ENCODE results near the gene SMAP1. TPM values are rescaled to one million over a fixed set of nuclear protein-coding genes. Genes with fewer than 3 reads are reported as not detected.

Gene SMAP1
- total RNA-seq, 1 experiment from 2014 or later: 14.6 TPM

DNA sequence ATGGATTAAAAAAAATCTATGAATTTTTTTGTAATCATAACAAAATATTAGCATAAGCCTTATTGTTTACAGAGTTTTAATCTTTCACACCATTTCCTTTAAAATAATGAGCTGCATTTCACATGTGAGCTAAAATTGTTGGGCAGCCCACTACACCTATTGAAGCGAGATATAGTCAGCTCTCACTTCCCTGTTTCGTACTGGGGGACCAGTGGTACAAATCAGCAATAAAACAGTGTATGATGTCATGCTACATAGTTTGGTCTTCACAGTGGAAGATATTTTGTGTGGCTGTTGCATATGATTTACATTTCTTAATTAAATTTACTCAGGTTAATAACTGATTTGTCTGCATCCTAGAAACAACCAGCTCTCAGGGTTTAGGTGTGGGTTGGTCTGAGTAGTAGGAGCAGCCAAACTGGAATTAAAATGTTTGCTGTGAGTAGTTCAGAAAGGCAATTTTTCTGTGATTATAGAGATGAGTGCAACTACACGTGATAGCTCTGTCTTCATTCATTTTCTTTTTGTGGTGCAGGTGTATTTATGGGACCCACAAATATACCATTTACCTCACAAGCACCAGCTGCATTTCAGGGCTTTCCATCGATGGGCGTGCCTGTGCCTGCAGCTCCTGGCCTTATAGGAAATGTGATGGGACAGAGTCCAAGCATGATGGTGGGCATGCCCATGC is 189.8 kb downstream of the SMAP1 start:
- no peak for DNase-seq (ENCODE audit: low read depth)
- in situ Hi-C loops (cut with HindIII; ENCODE audit: low pct_unique_long_range_greater_than_20kb, low sequenced_read_pairs): no loop called here

DNA sequence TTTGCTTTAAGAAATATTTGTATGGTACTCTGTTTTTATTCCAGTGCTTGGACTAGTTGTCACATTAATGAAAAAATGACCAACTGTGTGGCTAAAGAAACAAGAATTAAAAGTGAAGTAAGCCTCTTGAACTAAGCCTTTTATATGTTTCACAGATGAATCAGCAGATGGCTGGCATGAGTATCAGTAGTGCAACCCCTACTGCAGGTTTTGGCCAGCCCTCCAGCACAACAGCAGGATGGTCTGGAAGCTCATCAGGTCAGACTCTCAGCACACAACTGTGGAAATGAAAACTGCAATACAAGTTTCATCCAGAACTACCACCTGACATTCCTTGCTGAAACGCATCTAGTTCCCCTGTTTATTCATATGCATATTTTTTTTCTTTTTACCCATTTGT is 192.4 kb downstream of the SMAP1 start:
- no peak for DNase-seq (ENCODE audit: low read depth)
- in situ Hi-C loops (cut with HindIII; ENCODE audit: low pct_unique_long_range_greater_than_20kb, low sequenced_read_pairs): no loop called here

DNA sequence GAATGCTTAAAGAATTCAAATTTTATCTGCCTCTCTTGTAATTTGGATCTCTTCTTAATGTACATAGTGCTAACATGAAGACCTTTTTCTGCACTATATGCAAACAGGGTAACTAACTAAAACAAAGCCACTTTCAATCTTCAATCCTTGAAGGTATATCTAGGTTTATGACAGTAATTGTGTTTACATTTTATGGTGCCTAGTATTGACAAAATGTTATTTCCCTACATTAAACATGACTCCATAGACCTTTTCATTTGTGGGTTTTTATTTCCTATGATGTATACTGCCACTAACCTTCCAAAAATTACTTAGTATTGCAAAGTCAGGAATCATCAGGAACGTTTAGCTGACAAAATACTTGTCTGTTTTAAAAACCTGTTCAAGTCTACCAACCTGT is 193.2 kb downstream of the SMAP1 start:
- DNase-seq (ENCODE audit: low read depth): no peak
- in situ Hi-C loops (cut with HindIII; ENCODE audit: low pct_unique_long_range_greater_than_20kb, low sequenced_read_pairs): no loop called here

DNA sequence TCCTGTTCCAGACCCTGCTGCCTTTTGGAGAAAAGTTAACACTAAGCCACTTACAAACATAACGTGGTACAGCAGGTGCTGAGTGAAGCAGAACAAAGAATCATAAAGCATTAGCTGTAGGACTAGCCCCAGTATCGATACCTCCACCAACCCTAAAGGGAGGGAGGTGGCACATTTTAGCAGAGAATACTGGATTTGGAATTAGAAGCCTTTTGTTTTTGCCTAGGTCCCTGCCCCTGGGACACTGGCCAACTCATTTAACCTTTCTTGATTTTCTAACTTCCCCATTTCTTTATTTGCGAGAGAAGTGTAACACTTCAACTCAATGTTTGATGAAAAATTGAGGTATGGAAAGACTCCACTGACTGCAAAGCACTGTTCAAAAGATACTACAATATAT is 195.7 kb downstream of the SMAP1 start:
- no peak for DNase-seq (ENCODE audit: low read depth)
- in situ Hi-C loops (cut with HindIII; ENCODE audit: low pct_unique_long_range_greater_than_20kb, low sequenced_read_pairs): no loop called here

DNA sequence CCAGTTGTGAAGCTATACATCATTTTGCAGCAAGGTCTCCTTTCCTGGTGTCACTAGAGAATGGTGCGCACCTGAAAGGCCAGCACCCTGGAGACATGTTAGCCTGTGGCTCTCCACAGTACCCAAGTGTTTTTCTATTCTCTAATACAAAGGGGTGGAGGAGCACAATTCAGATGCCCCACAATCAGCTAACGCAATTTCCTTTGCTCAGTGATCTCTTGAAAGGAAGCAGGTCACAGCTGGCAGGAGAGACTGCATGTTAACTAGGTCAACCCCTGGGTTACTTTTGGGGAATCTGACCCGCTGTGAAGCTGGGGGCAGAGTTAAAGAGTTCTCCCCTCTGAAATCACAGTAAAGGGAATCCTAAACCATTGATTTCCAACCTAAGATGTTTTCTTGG is 196.7 kb downstream of the SMAP1 start:
- in situ Hi-C loops (cut with HindIII; ENCODE audit: low pct_unique_long_range_greater_than_20kb, low sequenced_read_pairs): no loop called here
- no peak for DNase-seq (ENCODE audit: low read depth)

DNA sequence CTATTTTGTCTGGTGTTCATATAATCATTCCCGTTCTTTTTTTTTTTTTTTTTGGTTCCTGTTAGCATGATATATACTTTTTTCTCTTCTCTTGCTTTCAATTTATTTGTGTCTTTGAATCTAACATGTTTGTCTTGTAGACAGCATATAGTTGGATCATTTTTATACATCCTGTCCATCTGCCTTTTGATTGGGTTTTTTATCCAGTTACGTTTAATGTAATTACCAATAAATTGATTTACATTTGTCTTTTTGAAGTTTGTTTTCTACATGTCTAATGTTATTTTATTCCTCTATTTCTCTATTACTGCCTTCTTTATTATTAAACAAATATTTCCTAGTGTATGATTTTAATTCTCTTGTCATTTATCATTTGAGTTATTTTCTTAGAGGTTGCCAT is 204.8 kb downstream of the SMAP1 start:
- in situ Hi-C loops (cut with HindIII; ENCODE audit: low pct_unique_long_range_greater_than_20kb, low sequenced_read_pairs): no loop called here
- no peak for DNase-seq (ENCODE audit: low read depth)

DNA sequence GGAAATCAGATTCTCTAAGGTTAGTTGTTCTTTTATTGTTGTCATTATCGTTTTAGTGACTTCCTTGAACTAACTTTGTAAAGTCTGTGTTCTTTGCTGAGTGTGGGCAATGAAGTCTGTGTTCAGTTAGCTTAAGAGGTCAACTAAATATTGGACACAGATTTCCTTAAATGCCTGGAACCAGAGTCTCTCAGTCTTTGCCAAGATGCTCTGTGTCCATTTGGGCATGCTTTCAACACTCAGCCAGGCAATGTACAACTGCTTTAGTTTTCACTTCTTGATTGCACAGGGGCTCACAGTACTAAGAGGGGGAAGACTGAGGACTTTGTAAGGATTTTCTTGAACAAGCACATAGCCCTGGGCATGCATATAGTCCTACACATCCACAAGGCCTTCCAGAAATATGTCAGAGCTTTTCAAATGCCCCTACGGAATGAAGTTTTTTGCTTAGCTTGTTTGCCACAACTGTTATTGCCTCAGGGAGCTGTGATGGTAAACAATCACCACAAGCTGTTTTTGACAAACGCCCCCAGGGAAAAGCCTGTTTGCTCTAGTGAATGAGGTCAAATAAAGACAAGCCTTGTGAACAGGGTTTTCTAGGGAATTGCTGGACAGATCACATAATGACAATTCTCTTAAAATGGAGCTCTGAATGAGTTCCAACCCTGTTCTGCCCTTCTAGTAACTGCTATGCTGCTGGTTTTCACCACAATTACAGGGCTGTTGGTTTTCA is 206.7 kb downstream of the SMAP1 start:
- in situ Hi-C loops (cut with HindIII; ENCODE audit: low pct_unique_long_range_greater_than_20kb, low sequenced_read_pairs): no loop called here
- no peak for DNase-seq (ENCODE audit: low read depth)

DNA sequence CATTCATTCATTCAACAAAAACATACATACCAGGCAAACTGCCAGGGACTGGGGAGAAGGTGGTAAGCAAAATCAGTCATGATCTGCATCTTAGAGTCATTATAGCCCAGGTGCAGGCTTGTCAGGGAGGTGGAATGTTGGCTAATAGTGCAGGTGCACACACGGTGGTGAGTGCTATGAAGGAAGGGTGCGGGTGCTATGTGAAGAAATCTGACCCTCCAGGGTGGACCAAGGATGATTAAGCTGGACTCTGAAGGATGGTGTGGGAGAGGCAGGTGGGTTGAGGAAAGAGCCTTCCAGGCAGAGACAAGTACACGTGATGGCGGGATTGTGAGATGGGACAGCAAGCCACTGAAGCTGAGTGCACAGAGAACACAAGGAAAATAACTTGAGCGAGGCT is 211.8 kb downstream of the SMAP1 start:
- in situ Hi-C loops (cut with HindIII; ENCODE audit: low pct_unique_long_range_greater_than_20kb, low sequenced_read_pairs): no loop called here
- no peak for DNase-seq (ENCODE audit: low read depth)

DNA sequence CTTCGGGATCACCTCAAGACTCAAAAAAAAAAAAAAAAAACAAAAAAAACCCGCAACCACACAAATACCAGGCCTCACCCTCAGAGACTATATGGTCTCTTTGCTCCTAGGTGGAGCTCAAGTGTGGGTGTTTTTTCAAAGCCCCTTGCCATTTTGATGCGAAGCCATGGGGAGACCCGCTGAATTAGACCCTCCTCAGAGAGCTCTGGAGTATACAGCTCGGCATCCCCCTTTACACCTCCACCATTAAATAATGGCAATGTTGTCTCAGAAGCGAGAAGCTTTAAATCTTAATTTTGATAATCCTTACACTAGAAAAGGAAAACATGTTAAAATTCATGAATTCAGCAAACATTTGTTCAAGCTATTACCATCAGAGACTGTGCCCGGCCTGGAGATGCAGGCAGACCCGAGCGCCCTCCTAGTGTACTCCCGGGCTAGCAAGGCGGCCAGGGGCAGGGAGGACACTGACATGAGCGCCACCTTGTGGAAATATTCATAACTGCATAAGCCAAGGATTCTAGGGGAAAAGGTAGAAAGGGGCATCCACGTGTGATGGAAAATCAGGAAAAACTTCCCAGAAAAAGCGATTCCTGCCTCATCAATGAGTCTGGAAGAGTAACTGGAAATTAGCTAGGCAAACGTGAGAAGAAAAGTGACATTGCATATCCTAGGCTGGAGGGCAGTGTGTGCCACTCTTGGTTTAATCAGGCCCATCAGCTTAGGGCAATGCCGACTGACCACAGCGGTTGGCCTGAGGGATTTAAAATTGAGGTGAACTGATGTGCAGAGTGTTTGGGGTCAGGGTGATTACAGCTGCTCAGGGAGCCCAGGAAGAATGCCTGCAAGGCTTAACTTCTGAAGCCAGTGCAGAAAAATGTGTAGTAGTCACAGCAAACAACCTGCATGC is 216.6 kb downstream of the SMAP1 start:
- in situ Hi-C loops (cut with HindIII; ENCODE audit: low pct_unique_long_range_greater_than_20kb, low sequenced_read_pairs): no loop called here
- peak; percentile 50 for DNase-seq (ENCODE audit: low read depth)

DNA sequence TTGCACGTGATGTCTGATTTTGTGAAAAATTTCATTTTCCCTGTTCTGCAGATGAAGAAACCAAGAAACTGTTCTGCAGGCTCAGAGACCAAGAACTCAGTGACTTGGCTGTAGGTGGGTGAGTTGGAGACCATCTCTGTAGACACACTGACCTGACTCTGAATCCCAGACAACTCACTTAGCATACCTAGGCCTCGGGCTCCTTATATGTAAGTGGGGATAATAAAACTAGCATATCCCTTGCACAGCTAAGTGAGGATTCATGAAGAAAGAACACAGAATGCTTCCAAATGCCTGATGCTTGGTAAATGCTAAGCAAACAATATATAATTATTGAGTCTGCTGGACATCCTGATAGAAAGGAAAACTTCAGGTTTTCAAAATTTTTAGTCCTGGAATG is 218.4 kb downstream of the SMAP1 start:
- no peak for DNase-seq (ENCODE audit: low read depth)
- in situ Hi-C loops (cut with HindIII; ENCODE audit: low pct_unique_long_range_greater_than_20kb, low sequenced_read_pairs): no loop called here

DNA sequence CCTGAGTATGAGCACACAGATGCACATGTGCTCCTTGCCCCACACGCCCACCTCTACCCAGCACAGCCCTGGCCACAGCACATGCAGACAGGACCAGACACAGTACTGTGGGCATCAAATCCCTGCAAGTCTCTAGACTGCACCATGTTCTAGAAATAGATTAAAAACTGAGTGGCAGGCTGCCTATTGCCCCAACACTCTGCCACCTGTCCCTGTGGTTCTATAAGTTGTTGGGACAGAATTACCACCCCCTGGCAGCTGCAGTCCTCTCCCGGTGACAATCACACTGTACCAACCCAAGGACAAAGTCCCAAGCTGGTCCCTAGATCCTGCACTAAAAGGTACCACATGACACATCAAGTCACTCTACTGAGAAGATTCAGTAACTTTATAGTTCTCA is 219.0 kb downstream of the SMAP1 start:
- in situ Hi-C loops (cut with HindIII; ENCODE audit: low pct_unique_long_range_greater_than_20kb, low sequenced_read_pairs): no loop called here
- DNase-seq (ENCODE audit: low read depth): no peak

DNA sequence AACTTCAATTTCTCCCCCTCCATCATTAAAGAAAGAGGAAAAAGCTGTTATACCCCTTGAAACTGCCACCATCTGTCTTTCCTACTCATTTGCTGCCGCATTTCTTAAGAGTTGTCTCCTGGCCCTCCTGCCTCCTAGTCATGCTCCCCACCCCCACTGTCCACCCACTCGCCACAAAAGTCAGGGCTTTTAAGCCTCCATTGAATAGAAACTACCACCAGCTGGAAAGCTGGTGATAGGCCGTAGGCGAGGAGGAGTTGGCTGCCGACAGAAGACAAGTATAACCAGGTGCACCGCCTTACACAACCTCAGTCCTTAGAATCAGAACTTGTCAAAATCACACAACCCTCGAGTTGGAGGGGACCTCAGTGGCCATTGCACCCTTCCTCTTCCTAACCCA is 221.6 kb downstream of the SMAP1 start:
- in situ Hi-C loops (cut with HindIII; ENCODE audit: low pct_unique_long_range_greater_than_20kb, low sequenced_read_pairs): no loop called here
- DNase-seq (ENCODE audit: low read depth): no peak

DNA sequence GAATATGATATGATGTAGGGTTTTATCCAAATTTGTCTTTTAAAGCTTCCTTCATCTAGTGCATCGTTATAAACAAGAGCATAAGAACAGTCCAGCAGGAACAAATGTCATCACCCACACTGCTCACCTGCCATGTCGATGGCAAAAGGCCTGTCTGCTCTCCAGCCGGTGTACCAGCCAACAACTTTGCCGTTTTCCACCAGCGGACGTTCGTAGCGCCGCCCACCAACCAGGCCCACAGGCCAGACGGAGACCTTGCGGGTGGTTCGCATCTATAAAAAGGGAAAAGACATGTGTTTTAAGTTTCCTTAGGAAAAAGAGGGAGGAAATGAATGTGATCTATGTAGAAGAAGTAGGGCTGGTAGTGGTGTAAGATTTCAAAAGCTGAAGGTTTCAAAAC is 226.3 kb downstream of the SMAP1 start:
- in situ Hi-C loops (cut with HindIII; ENCODE audit: low pct_unique_long_range_greater_than_20kb, low sequenced_read_pairs): no loop called here
- DNase-seq (ENCODE audit: low read depth): no peak

DNA sequence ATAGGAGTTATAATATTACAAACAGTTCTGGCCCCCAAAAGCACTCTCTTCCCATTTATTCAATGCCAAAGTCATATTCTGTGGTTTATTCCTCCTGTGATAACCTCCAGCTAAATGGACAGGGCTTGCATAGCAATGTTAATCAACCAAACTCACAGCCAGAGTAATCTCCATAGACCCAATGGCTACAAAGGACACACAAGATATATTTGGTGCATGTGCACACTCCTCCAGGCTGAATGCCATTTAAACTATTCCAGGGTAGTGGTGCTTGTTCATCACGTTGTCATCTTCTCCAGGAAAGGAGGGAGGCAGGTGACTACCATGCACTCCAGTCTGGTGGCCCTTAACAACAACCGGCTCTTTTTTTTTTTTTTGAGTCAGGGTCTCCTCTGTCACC is 232.4 kb downstream of the SMAP1 start:
- in situ Hi-C loops (cut with HindIII; ENCODE audit: low pct_unique_long_range_greater_than_20kb, low sequenced_read_pairs): no loop called here
- no peak for DNase-seq (ENCODE audit: low read depth)

DNA sequence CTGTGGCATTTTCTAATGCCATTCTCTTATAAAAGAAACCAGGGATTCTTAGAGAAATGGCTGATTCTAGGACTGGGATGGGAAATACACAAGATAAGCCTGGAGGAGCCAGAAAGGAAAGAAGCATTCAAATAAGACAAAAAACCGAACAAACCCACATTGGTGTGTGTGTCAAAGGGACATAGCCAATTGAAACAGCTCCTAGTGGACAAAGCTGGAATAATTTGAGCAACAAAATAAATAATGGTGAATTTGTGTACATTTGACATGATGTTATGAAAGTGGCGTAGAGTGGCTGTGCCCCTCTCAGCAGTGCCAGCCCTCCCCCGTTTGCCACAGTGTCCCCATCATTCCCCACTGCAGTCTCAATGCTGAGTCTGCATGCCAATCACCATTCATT is 233.6 kb downstream of the SMAP1 start:
- DNase-seq (ENCODE audit: low read depth): no peak
- in situ Hi-C loops (cut with HindIII; ENCODE audit: low pct_unique_long_range_greater_than_20kb, low sequenced_read_pairs): no loop called here

DNA sequence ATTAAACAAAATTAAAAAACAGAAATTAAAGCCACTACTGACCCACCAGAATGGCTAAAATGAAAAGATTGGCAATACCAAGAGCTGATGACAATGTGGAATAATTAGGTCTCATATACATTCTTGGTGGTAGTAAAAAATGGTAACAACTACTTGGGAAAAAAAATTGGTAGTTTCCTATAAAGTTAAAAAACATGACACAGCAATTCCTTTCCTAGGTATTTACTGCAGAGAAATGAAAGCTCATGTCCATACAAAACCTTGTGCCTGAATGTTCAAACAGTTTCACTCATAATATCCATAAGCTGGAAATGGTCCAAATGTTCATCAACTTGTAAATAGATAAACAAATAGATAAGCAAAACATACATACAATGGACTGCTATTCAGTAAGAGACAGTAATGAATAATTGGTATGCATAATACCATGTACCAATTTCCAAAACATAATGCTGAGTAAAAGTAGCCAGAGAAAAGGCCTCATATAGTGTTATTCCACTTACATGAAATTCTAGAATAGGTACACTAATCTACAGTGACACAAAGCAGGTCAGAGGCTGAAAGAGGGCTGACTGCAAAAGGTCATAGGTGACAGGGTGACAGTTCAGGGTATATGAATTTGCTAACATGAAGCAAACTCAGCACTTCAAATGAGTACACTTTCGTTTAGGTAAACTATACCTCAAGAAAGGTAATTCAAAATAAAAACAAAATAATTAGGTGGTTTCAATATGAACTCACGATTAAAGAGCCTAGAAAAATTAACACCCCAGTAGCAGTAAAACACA is 236.2 kb downstream of the SMAP1 start:
- in situ Hi-C loops (cut with HindIII; ENCODE audit: low pct_unique_long_range_greater_than_20kb, low sequenced_read_pairs): no loop called here
- DNase-seq (ENCODE audit: low read depth): no peak

DNA sequence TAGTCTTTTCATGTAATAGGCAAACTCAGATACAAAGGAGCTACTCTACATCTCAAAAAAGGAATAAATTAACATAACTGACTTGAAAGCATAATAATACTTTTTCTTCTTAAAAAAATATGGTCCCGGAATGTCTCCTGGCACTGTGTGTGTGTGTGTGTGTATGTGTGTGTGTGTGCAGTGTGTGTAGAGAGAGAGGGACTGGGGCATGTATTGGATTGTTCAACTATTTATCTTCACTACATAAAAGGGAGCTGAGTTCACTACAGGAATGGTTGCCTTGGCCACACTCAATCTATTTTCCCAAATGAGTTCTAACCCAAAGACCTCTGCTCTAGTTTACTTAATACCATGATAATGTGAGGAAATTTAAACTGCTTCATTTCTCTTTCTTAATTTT is 238.1 kb downstream of the SMAP1 start:
- in situ Hi-C loops (cut with HindIII; ENCODE audit: low pct_unique_long_range_greater_than_20kb, low sequenced_read_pairs): no loop called here
- no peak for DNase-seq (ENCODE audit: low read depth)

All from Caki2 (cell line).